HepG2 (cell line): ENCODE data around the gene BMPER.

Experiments
- BHLHE40 ChIP-seq: IDR thresholded peaks from 2 replicates; pipeline ENCODE4 v1.6.1; 2011; ENCODE audit warnings: low read length, improper control_type of control experiment
- CEBPB ChIP-seq: IDR thresholded peaks from 2 replicates; pipeline ENCODE4 v1.6.1; 2011; ENCODE audit warnings: low read depth, low read length, improper control_type of control experiment, borderline replicate concordance
- CTCF ChIP-seq: sonication (generic); formaldehyde crosslinking; IDR thresholded peaks from 2 replicates; pipeline ENCODE4 v1.5.0; 2020; ENCODE audit warnings: mild to moderate bottlenecking, missing genetic modification reagents, moderate library complexity
- ESRRA ChIP-seq: sonication (generic); formaldehyde crosslinking; IDR thresholded peaks from 2 replicates; pipeline ENCODE4 v1.5.1; 2020; ENCODE audit warnings: mild to moderate bottlenecking, low read depth, missing genetic modification reagents
- GTF2F1 ChIP-seq: fragments of 150-350 bp; IDR thresholded peaks from 2 replicates; pipeline ENCODE4 v1.6.1; 2014; ENCODE audit warnings: low read length
- IRX3 ChIP-seq: sonication (generic); formaldehyde crosslinking; IDR thresholded peaks from 2 replicates; pipeline ENCODE4 v1.8.1; 2023; ENCODE audit warnings: mild to moderate bottlenecking, low read depth, missing genetic modification reagents, borderline replicate concordance
- JUNB ChIP-seq: sonication (generic); formaldehyde crosslinking; IDR thresholded peaks from 2 replicates; pipeline ENCODE4 v1.8.0; 2022; ENCODE audit warnings: missing genetic modification reagents, mild to moderate bottlenecking, borderline replicate concordance
- POLR2AphosphoS5 ChIP-seq: IDR thresholded peaks from 2 replicates; pipeline ENCODE4 v1.6.1; 2012; ENCODE audit warnings: low read depth, low read length
- XRCC5 ChIP-seq: fragments of 200-400 bp; formaldehyde crosslinking; optimal IDR thresholded peaks from 2 replicates; pipeline ENCODE3; 2017; ENCODE audit warnings: mild to moderate bottlenecking, low read length
- ZNF343 ChIP-seq: sonication (generic); formaldehyde crosslinking; IDR thresholded peaks from 2 replicates; pipeline ENCODE4 v1.4.0; 2020; ENCODE audit warnings: mild to moderate bottlenecking, missing genetic modification reagents
- ZNF530 ChIP-seq: sonication (generic); formaldehyde crosslinking; IDR thresholded peaks from 2 replicates; pipeline ENCODE4 v1.5.0; 2020; ENCODE audit warnings: low read depth, mild to moderate bottlenecking, missing genetic modification reagents

- TF ChIP-seq POLR2AphosphoS5: no peak
- no peak for TF ChIP-seq ESRRA (CRISPR knock-in tag)
- TF ChIP-seq ZNF343 (CRISPR knock-in tag): no peak
- no peak for TF ChIP-seq CTCF (CRISPR knock-in tag)
- no peak for TF ChIP-seq GTF2F1
- no peak for TF ChIP-seq IRX3
- TF ChIP-seq JUNB: no peak
- TF ChIP-seq XRCC5: no peak
- no peak for TF ChIP-seq ZNF530 (CRISPR knock-in tag)
- TF ChIP-seq CEBPB: no peak
- no peak for TF ChIP-seq BHLHE40
Observed at GRCh38 chr7:34069676-34070075, 164.3 kb downstream of the BMPER start.
